Measurements from ENCODE around the gene PAWR. TPM values are rescaled to one million over a fixed set of nuclear protein-coding genes. Genes with fewer than 3 reads are reported as not detected.

PAWR gene
- total RNA-seq, 1 experiment from 2014 or later = 204 TPM

GRCh38 chr12:79549531-79550271, 141.1 kb downstream of the PAWR start:
- H3K9me3 ChIP-seq (ENCODE audit: insufficient read depth, low read depth) = peaks cover 27% of the 10 kb centered on the region
- BruUV-seq (replicated peaks) = no TSS peak
- no peaks in the 10 kb centered on the region; the same call in 1 of the 2 replicates for H3K79me2 ChIP-seq (ENCODE audit: low read depth)
- H3F3A ChIP-seq (ENCODE audit: insufficient read depth, low read depth) = peaks cover 54% of the 10 kb centered on the region
- peak overlapping the region; percentile 99 for H3K27ac ChIP-seq
- H3K9me2 ChIP-seq (ENCODE audit: insufficient read depth) = no peaks in the 10 kb centered on the region
- POLR2A ChIA-PET (ENCODE audit: unreplicated experiment) = no interaction called here
- peak in 1 of 2 experiments; percentile 51 for DNase-seq
- H3K36me3 ChIP-seq (ENCODE audit: low read depth) = peaks cover 41% of the 10 kb centered on the region
- H3K4me1 ChIP-seq (replicated peaks; ENCODE audit: insufficient read depth) = peaks cover 52% of the 10 kb centered on the region
- TF ChIP-seq CTCF (conservative IDR thresholded peaks at IDR 0.05) = no peak
- H3K4me3 ChIP-seq = 0 out of 2 replicates have a peak overlapping the region, but pooled peaks have one; percentile 37
- no peak overlapping the region for H2AFZ ChIP-seq
- CTCF ChIA-PET = no interaction called here
- intact Hi-C loops (cut with micrococcal nuclease; ENCODE audit: unreplicated experiment) = loop anchor here (5.0 kb wide), 2 partner anchors 388 to 718 kb away; partner anchors contain the start of gene PPP1R12A
- H3K27me3 ChIP-seq (ENCODE audit: insufficient read depth, low read depth) = no peaks in the 10 kb centered on the region
- no peaks in the 10 kb centered on the region for H4K20me1 ChIP-seq (ENCODE audit: insufficient read depth)
- H3K4me2 ChIP-seq = peak overlapping the region; percentile 68; the same call in 1 of the 2 replicates

- Histone ChIP-seq H3F3A (ENCODE audit: insufficient read depth, low read depth) (peaks cover 54% of the 10 kb centered on the region), H3K4me3 (peak overlapping the region; percentile 37; the same call in 1 of the 2 replicates), H3K9me2 (ENCODE audit: insufficient read depth) (no peaks in the 10 kb centered on the region), H3K4me2 (peak overlapping the region; percentile 68), H2AFZ (no peak overlapping the region), H3K36me3 (ENCODE audit: low read depth) (peaks cover 37% of the 10 kb centered on the region), H3K9me3 (ENCODE audit: insufficient read depth, low read depth) (peaks cover 26% of the 10 kb centered on the region), H3K27ac (peak overlapping the region; percentile 99), H3K27me3 (ENCODE audit: insufficient read depth, low read depth) (no peaks in the 10 kb centered on the region), H3K79me2 (ENCODE audit: low read depth) (no peaks in the 10 kb centered on the region; the same call in 1 of the 2 replicates), H3K4me1 (replicated peaks; ENCODE audit: insufficient read depth) (peaks cover 61% of the 10 kb centered on the region), H4K20me1 (ENCODE audit: insufficient read depth) (no peaks in the 10 kb centered on the region)
- ChIA-PET POLR2A (ENCODE audit: unreplicated experiment) (interaction anchor here (1.7 kb wide), 1 partner anchor 128 kb away, joined by 21 read pairs; no protein-coding TSS in a partner anchor), CTCF (interaction anchor here (0.6 kb wide), 1 partner anchor 160 kb away, joined by 5 read pairs; no protein-coding TSS in a partner anchor)
- TF ChIP-seq CTCF (conservative IDR thresholded peaks at IDR 0.05) = no peak
- TF ChIP-seq EZH2 (IDR thresholded peaks at IDR 0.05; ENCODE audit: low read depth) = no peak
- intact Hi-C loops (cut with micrococcal nuclease; ENCODE audit: unreplicated experiment) = loop anchor here (1.0 to 5.0 kb wide), 3 partner anchors 137 to 719 kb away; partner anchors contain the start of gene PPP1R12A
- no peak for DNase-seq
- no TSS peak for BruUV-seq (replicated peaks)
Observed at GRCh38 chr12:79548610-79548924, 142.2 kb downstream of the PAWR start.

- Histone ChIP-seq H3K9me3 (ENCODE audit: insufficient read depth, low read depth) (peaks cover 20% of the 10 kb centered on the region), H3F3A (ENCODE audit: insufficient read depth, low read depth) (peaks cover 54% of the 10 kb centered on the region), H3K36me3 (ENCODE audit: low read depth) (peaks cover 31% of the 10 kb centered on the region), H2AFZ (no peak overlapping the region), H3K27ac (peak overlapping the region; percentile 99), H3K79me2 (ENCODE audit: low read depth) (no peaks in the 10 kb centered on the region; the same call in 1 of the 2 replicates), H3K4me1 (replicated peaks; ENCODE audit: insufficient read depth) (peaks cover 67% of the 10 kb centered on the region), H3K9me2 (ENCODE audit: insufficient read depth) (no peaks in the 10 kb centered on the region), H4K20me1 (ENCODE audit: insufficient read depth) (no peaks in the 10 kb centered on the region), H3K4me2 (peak overlapping the region; percentile 68), H3K4me3 (peak overlapping the region; percentile 37; the same call in 1 of the 2 replicates), H3K27me3 (ENCODE audit: insufficient read depth, low read depth) (no peaks in the 10 kb centered on the region)
- ChIA-PET POLR2A (ENCODE audit: unreplicated experiment) (interaction anchor here (0.6 to 1.7 kb wide), 8 partner anchors 12 to 385 kb away, joined by 3 to 21 read pairs (median 5); partner anchors contain the start of gene PAWR), CTCF (interaction anchor here (0.6 to 1.4 kb wide), 7 partner anchors 128 to 639 kb away, joined by 3 to 16 read pairs (median 3); partner anchors contain the start of gene PAWR)
- DNase-seq = peak; percentile 70 to 90
- intact Hi-C loops (cut with micrococcal nuclease; ENCODE audit: unreplicated experiment) = loop anchor here (1.0 to 5.0 kb wide), 8 partner anchors 95 to 719 kb away; partner anchors contain the start of gene PPP1R12A
- BruUV-seq (replicated peaks) = TSS peak; percentile 71
- TF ChIP-seq EZH2 (IDR thresholded peaks at IDR 0.05; ENCODE audit: low read depth) = no peak
- TF ChIP-seq CTCF (conservative IDR thresholded peaks at IDR 0.05) = peak; percentile 91
Observed at GRCh38 chr12:79547735-79548609, 142.8 kb downstream of the PAWR start.
